GM12891 (cell line): ENCODE results near the gene TLR9.
"Not testable (repeated sequence)": the region's sequence is repeated elsewhere in the genome, so short reads cannot be mapped to it uniquely, and the experiment has no call there.

Source experiments
- POLR2A ChIP-seq: IDR thresholded peaks from 2 replicates; pipeline ENCODE4 v1.6.1; 2011; ENCODE audit warnings: low read depth, low read length, control low read depth
- POLR2AphosphoS5 ChIP-seq: IDR thresholded peaks from 2 replicates; pipeline ENCODE4 v1.6.1; 2011; ENCODE audit warnings: low read depth, low read length, control low read depth
- SPI1 ChIP-seq: IDR thresholded peaks from 2 replicates; pipeline ENCODE4 v1.6.1; 2011; ENCODE audit warnings: low read depth, low read length, control low read depth
- TAF1 ChIP-seq: IDR thresholded peaks from 2 replicates; pipeline ENCODE4 v1.6.1; 2011; ENCODE audit warnings: low read depth, low read length, control low read depth

- not testable (repeated sequence) for TF ChIP-seq POLR2A, POLR2AphosphoS5, SPI1, TAF1
These were observed 49.3 kb upstream of the TLR9 start for GRCh38 chr3:52274781-52275180.
